ENCODE data around the gene MTA1.
A peak's percentile ranks its signal among the peaks of the same experiment; 100 is the strongest.

MTA1 gene

DNA sequence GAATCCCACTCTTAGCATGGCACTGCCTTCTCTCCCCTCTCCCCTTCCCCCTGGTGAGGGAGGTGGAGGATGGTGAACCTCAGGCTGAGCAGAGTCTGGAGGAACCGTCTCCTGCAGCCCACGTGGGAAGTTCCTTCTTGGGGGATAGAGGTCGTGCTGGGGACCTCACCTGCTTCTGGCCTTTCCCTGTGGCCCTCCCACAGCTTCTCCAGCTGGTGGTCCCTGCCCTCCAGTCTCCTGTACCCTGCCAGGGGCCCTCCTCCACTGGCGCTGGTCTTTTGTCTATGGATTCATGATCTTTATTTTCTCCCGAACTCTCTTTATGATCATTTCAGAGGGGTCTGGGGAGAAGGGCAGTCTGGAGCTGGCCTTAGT lies 9.0 kb upstream of the MTA1 start:
- DNase-seq, result no peak
- Histone ChIP-seq H3K79me2 (ENCODE audit: control insufficient read depth, insufficient read depth, low read length, poor library complexity) (no peaks in the 10 kb centered on the region), H3K4ac (ENCODE audit: low read depth, low read length) (no peak overlapping the region), H2AFZ (ENCODE audit: insufficient read depth, low read length, poor library complexity) (no peak overlapping the region), H3K27ac (ENCODE audit: low read depth, low read length) (no peak overlapping the region), H3K9ac (ENCODE audit: low read length) (no peak overlapping the region), H3K79me1 (ENCODE audit: low read length) (peaks cover 7% of the 10 kb centered on the region), H3K23ac (ENCODE audit: low read length) (no peak overlapping the region), H2BK5ac (ENCODE audit: low read depth, low read length, poor library complexity) (no peak overlapping the region), H2BK12ac (ENCODE audit: low read length) (no peak overlapping the region), H3K9me3 (ENCODE audit: insufficient read depth, low read depth, low read length) (peaks cover 6% of the 10 kb centered on the region), H4K12ac (ENCODE audit: low read depth, low read length) (no peak overlapping the region), H3K18ac (ENCODE audit: low read length) (no peak overlapping the region), H3K4me1 (ENCODE audit: control insufficient read depth in 1 of 2, insufficient read depth in 2 of 2, low read length in 2 of 2) (peaks cover 7 to 9% of the 10 kb centered on the region in 2 experiments), H3K36me3 (ENCODE audit: control insufficient read depth in 1 of 2, insufficient read depth in 2 of 2, low read length in 2 of 2) (no peaks in the 10 kb centered on the region), H3K4me2 (ENCODE audit: low read length) (no peak overlapping the region), H3K27me3 (ENCODE audit: insufficient read depth, low read length) (peaks cover 13% of the 10 kb centered on the region), H4K8ac (ENCODE audit: low read depth, low read length) (no peak overlapping the region), H4K91ac (ENCODE audit: low read depth, low read length) (no peak overlapping the region), H3K4me3 (ENCODE audit: low read depth, low read length) (no peak overlapping the region), H2AK5ac (ENCODE audit: low read length) (no peak overlapping the region), H3K14ac (ENCODE audit: low read length) (no peak overlapping the region), H2BK120ac (ENCODE audit: insufficient read depth, low read length, poor library complexity) (no peak overlapping the region)
- no CpG with 5 or more reads among the region's 5 CpGs for WGBS (ENCODE audit: extremely low coverage, insufficient coverage, insufficient read length)

DNA sequence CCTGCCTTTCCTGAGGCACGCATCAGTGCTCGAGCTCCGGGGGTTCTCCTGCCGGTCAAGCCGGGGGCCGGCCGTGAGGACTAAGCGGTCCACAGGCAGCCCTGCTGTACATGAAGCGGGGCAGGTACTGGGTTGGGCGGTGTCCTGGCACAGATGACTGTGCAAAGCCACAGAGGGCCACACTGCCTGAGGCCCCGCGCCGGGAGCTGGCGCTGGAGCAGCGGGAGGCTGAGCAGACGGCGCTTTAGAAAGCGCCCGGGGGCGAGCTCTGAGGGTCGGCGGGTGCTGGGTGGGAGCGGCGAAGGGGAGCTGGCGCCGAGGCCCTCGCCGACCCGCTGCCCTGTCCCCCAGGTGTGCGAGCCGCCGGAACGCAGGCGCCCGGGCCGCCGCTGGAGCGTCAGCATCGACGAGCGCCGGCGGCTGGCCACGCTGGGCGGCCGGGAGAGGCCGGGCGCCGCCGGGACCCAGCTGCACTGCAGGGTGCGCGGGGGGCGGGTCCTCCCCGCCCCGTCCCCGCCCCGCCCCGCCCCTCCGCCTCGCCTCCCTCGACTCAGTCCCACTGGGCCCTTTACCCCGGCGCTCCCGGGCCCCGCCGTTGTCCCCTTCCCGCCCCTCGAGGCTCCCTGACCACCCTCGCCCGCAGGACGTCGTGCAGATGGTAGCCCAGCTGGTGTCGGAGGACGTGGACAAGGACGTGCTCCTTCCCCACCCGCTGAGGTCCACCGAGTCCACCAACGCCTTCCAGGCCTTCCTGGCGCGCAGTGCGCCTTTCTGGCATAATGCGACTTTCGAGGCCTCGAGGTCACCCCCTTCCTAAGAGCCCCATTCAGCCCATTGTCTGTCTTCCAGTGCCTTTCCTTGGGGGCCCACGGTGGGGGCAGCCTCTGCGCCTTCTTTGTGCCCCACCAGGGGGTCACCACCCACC lies 8.3 kb upstream of the MTA1 start:
- no peaks in the 10 kb centered on the region for H3K79me2 ChIP-seq (ENCODE audit: control insufficient read depth, insufficient read depth, low read length, poor library complexity)
- peaks cover 13% of the 10 kb centered on the region for H3K27me3 ChIP-seq (ENCODE audit: insufficient read depth, low read length)
- no peak overlapping the region for H2AFZ ChIP-seq (ENCODE audit: insufficient read depth, low read length, poor library complexity)
- no peak overlapping the region for H3K4ac ChIP-seq (ENCODE audit: low read depth, low read length)
- no peak overlapping the region for H3K14ac ChIP-seq (ENCODE audit: low read length)
- no peak overlapping the region for H3K4me3 ChIP-seq (ENCODE audit: low read depth, low read length)
- no peak overlapping the region for H4K12ac ChIP-seq (ENCODE audit: low read depth, low read length)
- H3K4me2 ChIP-seq (ENCODE audit: low read length), result peak overlapping the region; percentile 52
- H4K8ac ChIP-seq (ENCODE audit: low read depth, low read length), result no peak overlapping the region
- H3K18ac ChIP-seq (ENCODE audit: low read length), result no peak overlapping the region
- no peak overlapping the region for H2BK12ac ChIP-seq (ENCODE audit: low read length)
- no CpG with 5 or more reads among the region's 86 CpGs for WGBS (ENCODE audit: extremely low coverage, insufficient coverage, insufficient read length)
- no peak overlapping the region for H3K23ac ChIP-seq (ENCODE audit: low read length)
- no peak overlapping the region for H2BK120ac ChIP-seq (ENCODE audit: insufficient read depth, low read length, poor library complexity)
- peaks cover 7 to 9% of the 10 kb centered on the region in 2 experiments for H3K4me1 ChIP-seq (ENCODE audit: control insufficient read depth in 1 of 2, insufficient read depth in 2 of 2, low read length in 2 of 2)
- no peak overlapping the region for H4K91ac ChIP-seq (ENCODE audit: low read depth, low read length)
- DNase-seq, result peak; percentile 43 to 62
- H3K79me1 ChIP-seq (ENCODE audit: low read length), result peaks cover 7% of the 10 kb centered on the region
- H3K9ac ChIP-seq (ENCODE audit: low read length), result no peak overlapping the region
- H3K9me3 ChIP-seq (ENCODE audit: insufficient read depth, low read depth, low read length), result peaks cover 6% of the 10 kb centered on the region
- H3K36me3 ChIP-seq (ENCODE audit: control insufficient read depth in 1 of 2, insufficient read depth in 2 of 2, low read length in 2 of 2), result no peaks in the 10 kb centered on the region
- no peak overlapping the region for H2BK5ac ChIP-seq (ENCODE audit: low read depth, low read length, poor library complexity)
- no peak overlapping the region for H3K27ac ChIP-seq (ENCODE audit: low read depth, low read length)
- no peak overlapping the region for H2AK5ac ChIP-seq (ENCODE audit: low read length)

DNA sequence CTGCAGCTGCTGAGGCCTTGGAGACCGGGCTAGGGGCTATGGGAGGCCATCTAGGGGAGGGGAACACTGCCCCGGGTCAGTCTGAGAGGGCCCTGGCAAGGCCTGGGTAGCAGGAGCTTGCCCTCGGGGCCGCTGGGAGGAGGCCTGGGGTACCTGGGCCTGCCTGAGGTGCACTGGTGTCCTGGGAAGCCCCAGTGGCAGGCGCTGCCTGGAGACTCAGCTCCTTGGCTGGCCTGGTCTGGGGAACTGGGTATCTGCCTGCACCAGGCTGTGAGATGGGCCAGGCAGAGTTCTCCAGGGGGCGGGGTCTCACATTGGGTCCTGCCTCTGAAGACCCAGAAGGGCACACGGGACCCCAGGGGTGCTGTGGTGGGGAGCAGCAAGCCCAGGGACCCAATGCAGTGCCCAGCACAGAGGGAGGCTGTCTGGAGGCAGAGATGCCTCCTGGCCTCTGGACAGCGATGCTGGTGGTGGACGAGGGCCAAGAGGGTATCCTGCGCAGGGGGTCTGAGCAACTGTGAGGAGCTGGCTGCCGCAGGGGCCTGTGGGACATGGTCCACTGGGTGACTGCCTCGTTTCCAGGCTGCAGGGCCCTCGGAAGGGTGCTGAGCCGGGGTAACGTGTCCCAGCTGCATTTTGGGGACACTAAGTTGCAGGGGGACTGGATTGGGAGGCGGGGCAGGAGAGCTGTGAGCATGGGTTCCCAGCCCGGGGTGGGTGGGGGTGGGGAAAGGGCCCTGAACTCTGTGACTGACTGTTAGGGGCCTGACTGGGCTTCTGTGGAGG lies 7.4 kb upstream of the MTA1 start:
- no CpG with 5 or more reads among the region's 17 CpGs for WGBS (ENCODE audit: extremely low coverage, insufficient coverage, insufficient read length)
- no peak overlapping the region for H3K23ac ChIP-seq (ENCODE audit: low read length)
- peaks cover 13% of the 10 kb centered on the region for H3K27me3 ChIP-seq (ENCODE audit: insufficient read depth, low read length)
- H4K91ac ChIP-seq (ENCODE audit: low read depth, low read length), result no peak overlapping the region
- no peak overlapping the region for H2AFZ ChIP-seq (ENCODE audit: insufficient read depth, low read length, poor library complexity)
- H3K4me3 ChIP-seq (ENCODE audit: low read depth, low read length), result peak overlapping the region; percentile 5
- H2BK12ac ChIP-seq (ENCODE audit: low read length), result no peak overlapping the region
- no peak overlapping the region for H2BK5ac ChIP-seq (ENCODE audit: low read depth, low read length, poor library complexity)
- no peak overlapping the region for H3K4me2 ChIP-seq (ENCODE audit: low read length)
- no peaks in the 10 kb centered on the region for H3K79me2 ChIP-seq (ENCODE audit: control insufficient read depth, insufficient read depth, low read length, poor library complexity)
- H3K27ac ChIP-seq (ENCODE audit: low read depth, low read length), result no peak overlapping the region
- no peak overlapping the region for H3K9ac ChIP-seq (ENCODE audit: low read length)
- DNase-seq, result no peak
- no peaks in the 10 kb centered on the region for H3K36me3 ChIP-seq (ENCODE audit: control insufficient read depth in 1 of 2, insufficient read depth in 2 of 2, low read length in 2 of 2)
- no peak overlapping the region for H4K12ac ChIP-seq (ENCODE audit: low read depth, low read length)
- no peak overlapping the region for H4K8ac ChIP-seq (ENCODE audit: low read depth, low read length)
- H3K4ac ChIP-seq (ENCODE audit: low read depth, low read length), result no peak overlapping the region
- no peak overlapping the region for H2AK5ac ChIP-seq (ENCODE audit: low read length)
- no peak overlapping the region for H2BK120ac ChIP-seq (ENCODE audit: insufficient read depth, low read length, poor library complexity)
- peaks cover 7% of the 10 kb centered on the region for H3K79me1 ChIP-seq (ENCODE audit: low read length)
- H3K14ac ChIP-seq (ENCODE audit: low read length), result no peak overlapping the region
- H3K9me3 ChIP-seq (ENCODE audit: insufficient read depth, low read depth, low read length), result peaks cover 6% of the 10 kb centered on the region
- peaks cover 7 to 9% of the 10 kb centered on the region in 2 experiments for H3K4me1 ChIP-seq (ENCODE audit: control insufficient read depth in 1 of 2, insufficient read depth in 2 of 2, low read length in 2 of 2)
- no peak overlapping the region for H3K18ac ChIP-seq (ENCODE audit: low read length)

DNA sequence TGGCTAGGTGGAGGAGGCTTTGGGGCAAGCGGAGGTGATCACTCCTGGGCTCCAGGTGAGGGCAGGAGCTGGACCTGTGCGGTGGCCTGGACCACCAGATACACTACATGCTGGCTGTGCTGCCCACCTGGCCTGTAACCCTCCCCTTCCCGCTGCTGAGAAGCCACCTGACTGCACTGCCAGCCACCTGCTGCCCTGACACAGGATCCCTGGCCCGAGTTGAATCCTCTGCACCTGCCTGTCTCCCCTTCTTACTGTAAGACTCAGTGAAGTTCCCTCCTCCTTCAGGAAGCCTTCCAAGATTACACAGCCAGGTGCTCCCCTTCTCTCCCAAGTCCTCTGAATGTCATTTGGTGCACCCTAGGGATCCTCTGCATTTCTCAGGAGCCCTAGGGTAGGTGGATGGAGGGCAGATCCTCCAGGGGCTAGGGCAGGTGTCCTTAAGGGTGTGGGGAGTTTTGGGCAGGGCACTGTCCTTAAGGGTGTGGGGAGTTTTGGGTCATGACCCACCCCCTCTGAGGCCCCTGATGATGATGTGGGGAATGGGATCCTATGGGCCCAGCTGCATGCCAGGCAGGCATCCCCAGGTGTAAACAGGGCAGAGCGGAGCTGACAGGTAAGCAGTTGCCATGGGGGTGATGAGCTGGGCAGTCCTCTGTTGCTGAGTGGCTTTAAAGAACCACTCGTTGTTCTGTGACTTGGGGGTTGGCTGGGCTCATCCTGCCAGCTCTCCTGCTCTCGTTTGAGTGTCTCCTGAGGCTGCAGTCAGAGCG lies 6.7 kb upstream of the MTA1 start:
- H2AFZ ChIP-seq (ENCODE audit: insufficient read depth, low read length, poor library complexity), result no peak overlapping the region
- no peak overlapping the region for H3K18ac ChIP-seq (ENCODE audit: low read length)
- H2BK120ac ChIP-seq (ENCODE audit: insufficient read depth, low read length, poor library complexity), result no peak overlapping the region
- DNase-seq, result no peak
- H3K14ac ChIP-seq (ENCODE audit: low read length), result no peak overlapping the region
- H2AK5ac ChIP-seq (ENCODE audit: low read length), result no peak overlapping the region
- no peak overlapping the region for H3K23ac ChIP-seq (ENCODE audit: low read length)
- no peak overlapping the region for H3K4me2 ChIP-seq (ENCODE audit: low read length)
- H3K4ac ChIP-seq (ENCODE audit: low read depth, low read length), result no peak overlapping the region
- H3K9me3 ChIP-seq (ENCODE audit: insufficient read depth, low read depth, low read length), result peaks cover 6% of the 10 kb centered on the region
- no peak overlapping the region for H2BK12ac ChIP-seq (ENCODE audit: low read length)
- H2BK5ac ChIP-seq (ENCODE audit: low read depth, low read length, poor library complexity), result no peak overlapping the region
- WGBS (ENCODE audit: extremely low coverage, insufficient coverage, insufficient read length), result no CpG with 5 or more reads among the region's 8 CpGs
- H3K9ac ChIP-seq (ENCODE audit: low read length), result no peak overlapping the region
- no peak overlapping the region for H4K12ac ChIP-seq (ENCODE audit: low read depth, low read length)
- H3K4me3 ChIP-seq (ENCODE audit: low read depth, low read length), result no peak overlapping the region
- no peaks in the 10 kb centered on the region for H3K79me2 ChIP-seq (ENCODE audit: control insufficient read depth, insufficient read depth, low read length, poor library complexity)
- no peak overlapping the region for H4K8ac ChIP-seq (ENCODE audit: low read depth, low read length)
- H3K79me1 ChIP-seq (ENCODE audit: low read length), result peaks cover 7% of the 10 kb centered on the region
- no peak overlapping the region for H4K91ac ChIP-seq (ENCODE audit: low read depth, low read length)
- H3K4me1 ChIP-seq (ENCODE audit: control insufficient read depth in 1 of 2, insufficient read depth in 2 of 2, low read length in 2 of 2), result peaks cover 7 to 9% of the 10 kb centered on the region in 2 experiments
- H3K27ac ChIP-seq (ENCODE audit: low read depth, low read length), result no peak overlapping the region
- no peaks in the 10 kb centered on the region for H3K36me3 ChIP-seq (ENCODE audit: control insufficient read depth in 1 of 2, insufficient read depth in 2 of 2, low read length in 2 of 2)
- H3K27me3 ChIP-seq (ENCODE audit: insufficient read depth, low read length), result peaks cover 13% of the 10 kb centered on the region

Data from trophoblast cell (in vitro differentiated cells and primary cell).